ENCODE measurements around the gene PRG3. TPM values are rescaled to one million over a fixed set of nuclear protein-coding genes. Genes with fewer than 3 reads are reported as not detected.
A peak's percentile ranks its signal among the peaks of the same experiment; 100 is the strongest.

The PRG3 gene
- total and polyA plus RNA-seq, 2 donors (not counting 1 experiment from before 2014, with no cell fraction given): not detected

GRCh38 chr11:57327721-57328120 is 53.2 kb downstream of the PRG3 start:
- CTCF ChIA-PET: interaction anchor here (1.1 kb wide), 1 partner anchor 18 kb away, joined by 4 read pairs; no protein-coding TSS in a partner anchor
- Histone ChIP-seq H3K9ac (ENCODE audit: low read length) (no peak overlapping the region), H3K4me3 (ENCODE audit: control extremely low read depth in 1 of 5, extremely low read depth in 1 of 5, insufficient read depth in 1 of 5, low read depth in 2 of 5, low read length in 4 of 5) (no peak overlapping the region), H3K4me2 (replicated peaks; ENCODE audit: low read depth, low read length, poor library complexity, severe bottlenecking) (no peak overlapping the region), H4K20me1 (ENCODE audit: control insufficient read depth, insufficient read depth, low read length, poor library complexity, severe bottlenecking) (no peaks in the 10 kb centered on the region), H2AFZ (ENCODE audit: insufficient read depth, low read depth, low read length, poor library complexity, severe bottlenecking) (no peak overlapping the region), H3K36me3 (replicated peaks in 1 of 2; ENCODE audit: control extremely low read depth in 1 of 2, control insufficient read depth in 1 of 2, extremely low read depth in 1 of 2, insufficient read depth in 2 of 2, low read length in 1 of 2) (peaks cover 0 to 58% of the 10 kb centered on the region in 2 experiments), H3K27ac (ENCODE audit: low read length in 2 of 2) (no peak overlapping the region), H3K79me2 (ENCODE audit: control insufficient read depth, insufficient read depth, low read length) (no peaks in the 10 kb centered on the region), H3K9me3 (ENCODE audit: control extremely low read depth in 1 of 3, control insufficient read depth in 2 of 3, insufficient read depth in 1 of 3, low read length in 2 of 3) (no peaks in the 10 kb centered on the region), H3K27me3 (replicated peaks in 1 of 4; ENCODE audit: control extremely low read depth in 1 of 4, control insufficient read depth in 3 of 4, insufficient read depth in 4 of 4, low read length in 3 of 4) (no peaks in the 10 kb centered on the region), H3K4me1 (ENCODE audit: control insufficient read depth in 2 of 2, insufficient read depth in 2 of 2, low read length in 2 of 2) (peaks cover 13 to 20% of the 10 kb centered on the region in 2 donors)
- no CpG with 5 or more reads among the region's 5 CpGs for WGBS (ENCODE audit: insufficient coverage)
- intact Hi-C loops (cut with micrococcal nuclease): no loop called here
- no peak overlapping the region for H3K4me3 Mint-ChIP-seq
- no peak for TF ChIP-seq EZH2 (IDR thresholded peaks at IDR 0.05; ENCODE audit: borderline replicate concordance, insufficient read depth, low read depth, low read length, poor library complexity, severe bottlenecking)
- TF ChIP-seq, protein P1, sequence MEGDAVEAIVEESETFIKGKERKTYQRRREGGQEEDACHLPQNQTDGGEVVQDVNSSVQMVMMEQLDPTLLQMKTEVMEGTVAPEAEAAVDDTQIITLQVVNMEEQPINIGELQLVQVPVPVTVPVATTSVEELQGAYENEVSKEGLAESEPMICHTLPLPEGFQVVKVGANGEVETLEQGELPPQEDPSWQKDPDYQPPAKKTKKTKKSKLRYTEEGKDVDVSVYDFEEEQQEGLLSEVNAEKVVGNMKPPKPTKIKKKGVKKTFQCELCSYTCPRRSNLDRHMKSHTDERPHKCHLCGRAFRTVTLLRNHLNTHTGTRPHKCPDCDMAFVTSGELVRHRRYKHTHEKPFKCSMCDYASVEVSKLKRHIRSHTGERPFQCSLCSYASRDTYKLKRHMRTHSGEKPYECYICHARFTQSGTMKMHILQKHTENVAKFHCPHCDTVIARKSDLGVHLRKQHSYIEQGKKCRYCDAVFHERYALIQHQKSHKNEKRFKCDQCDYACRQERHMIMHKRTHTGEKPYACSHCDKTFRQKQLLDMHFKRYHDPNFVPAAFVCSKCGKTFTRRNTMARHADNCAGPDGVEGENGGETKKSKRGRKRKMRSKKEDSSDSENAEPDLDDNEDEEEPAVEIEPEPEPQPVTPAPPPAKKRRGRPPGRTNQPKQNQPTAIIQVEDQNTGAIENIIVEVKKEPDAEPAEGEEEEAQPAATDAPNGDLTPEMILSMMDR (IDR thresholded peaks at IDR 0.05): no peak
- peaks cover 31% of the 10 kb centered on the region for H3K4me1 Mint-ChIP-seq
- POLR2A ChIA-PET: no interaction called here
- H3K27ac Mint-ChIP-seq: peak overlapping the region; percentile 1
- H3K27me3 Mint-ChIP-seq: no peaks in the 10 kb centered on the region
- no peaks in the 10 kb centered on the region for H3K9me3 Mint-ChIP-seq (ENCODE audit: insufficient read depth)
- ATAC-seq (ENCODE audit: low read depth) (no peak), DNase-seq (no peak)

Other genes starting within 250 kb of the PRG3 start
- gene LRRC55, start 199.2 kb downstream of the PRG3 start, total RNA-seq: not detected in 2 replicates
- gene LRRC55, start 199.2 kb downstream of the PRG3 start, polyA plus RNA-seq: not detected in 2 replicates
- gene APLNR, start 143.9 kb downstream of the PRG3 start, total RNA-seq: not detected in 2 replicates
- gene APLNR, start 143.9 kb downstream of the PRG3 start, polyA plus RNA-seq: not detected in 2 replicates
- gene TNKS1BP1, start 56.2 kb downstream of the PRG3 start, total RNA-seq: 8.1 and 12.2 TPM in 2 replicates
- gene TNKS1BP1, start 56.2 kb downstream of the PRG3 start, polyA plus RNA-seq: 2.2 and 2.9 TPM in 2 replicates
- 63.8 and 66.6 TPM in 2 replicates for gene SSRP1, start 45.3 kb downstream of the PRG3 start, total RNA-seq
- gene SSRP1, start 45.3 kb downstream of the PRG3 start, polyA plus RNA-seq: 40.9 and 49.3 TPM in 2 replicates
- not detected in 2 replicates for gene P2RX3, start 42.8 kb downstream of the PRG3 start, total RNA-seq
- not detected in 2 replicates for gene P2RX3, start 42.8 kb downstream of the PRG3 start, polyA plus RNA-seq
- not detected in 2 replicates for gene PRG2, start 9.5 kb upstream of the PRG3 start, total RNA-seq
- 0.07 and 0.52 TPM in 2 replicates for gene PRG2, start 9.5 kb upstream of the PRG3 start, polyA plus RNA-seq
- 19.3 and 20.9 TPM in 2 replicates for gene SLC43A3, start 46.0 kb upstream of the PRG3 start, total RNA-seq
- 7.6 and 8.0 TPM in 2 replicates for gene SLC43A3, start 46.0 kb upstream of the PRG3 start, polyA plus RNA-seq
- 0.12 and 0.27 TPM in 2 replicates for gene RTN4RL2, start 79.4 kb upstream of the PRG3 start, total RNA-seq
- gene RTN4RL2, start 79.4 kb upstream of the PRG3 start, polyA plus RNA-seq: 0.10 and 0.13 TPM in 2 replicates
- gene SLC43A1, start 134.6 kb upstream of the PRG3 start, total RNA-seq: 3.7 and 5.9 TPM in 2 replicates
- gene SLC43A1, start 134.6 kb upstream of the PRG3 start, polyA plus RNA-seq: 4.8 and 6.4 TPM in 2 replicates
- 39.6 and 39.8 TPM in 2 replicates for gene TIMM10, start 149.6 kb upstream of the PRG3 start, total RNA-seq
- gene TIMM10, start 149.6 kb upstream of the PRG3 start, polyA plus RNA-seq: 21.6 and 36.5 TPM in 2 replicates
- not detected in 2 replicates for gene SMTNL1, start 156.4 kb upstream of the PRG3 start, total RNA-seq
- gene SMTNL1, start 156.4 kb upstream of the PRG3 start, polyA plus RNA-seq: not detected in 2 replicates
- gene UBE2L6, start 186.5 kb upstream of the PRG3 start, total RNA-seq: 66.3 and 70.7 TPM in 2 replicates
- gene UBE2L6, start 186.5 kb upstream of the PRG3 start, polyA plus RNA-seq: 45.6 and 63.5 TPM in 2 replicates
- gene SERPING1, start 216.5 kb upstream of the PRG3 start, total RNA-seq: not detected in 2 replicates
- gene SERPING1, start 216.5 kb upstream of the PRG3 start, polyA plus RNA-seq: not detected in 2 replicates

Measured in B cell (primary cell).